Calu3 (cell line): ENCODE data around the gene CHAD. TPM values are rescaled to one million over a fixed set of nuclear protein-coding genes. Genes with fewer than 3 reads are reported as not detected.

Experiments used
- BruUV-seq: library from RNA; stranded (reverse); fragments of 400-500 nt; replicated peaks from 2 replicates; lab custom pipeline; 2021; lab: Mats Ljungman, UMichigan
- CTCF ChIA-PET: fragments of 300-600 bp; sonication (Branson Sonifier 250); formaldehyde crosslinking; loops from one replicate; lab custom pipeline; 2022; ENCODE audit warnings: antibody characterized with exemption; lab: Charles Lee
- DNase-seq: peaks from one replicate; pipeline ENCODE4 v3.0.0; 2022
- H3K27ac Mint-ChIP-seq: one replicate; pipeline ENCODE4 v1.8.0; 2022; ENCODE audit warnings: mixed read lengths; ENCODE audit not compliant: unreplicated experiment
- H3K27me3 Mint-ChIP-seq: one replicate; pipeline ENCODE4 v1.8.0; 2022; ENCODE audit warnings: mixed read lengths; ENCODE audit not compliant: unreplicated experiment
- H3K36me3 Mint-ChIP-seq: one replicate; pipeline ENCODE4 v1.8.0; 2022; ENCODE audit warnings: mild to moderate bottlenecking, moderate library complexity, mixed read lengths; ENCODE audit not compliant: insufficient read depth, unreplicated experiment
- H3K4me1 Mint-ChIP-seq: one replicate; pipeline ENCODE4 v1.8.0; 2022; ENCODE audit warnings: mild to moderate bottlenecking, low read depth, mixed read lengths; ENCODE audit not compliant: unreplicated experiment
- H3K4me3 Mint-ChIP-seq: one replicate; pipeline ENCODE4 v1.8.0; 2022; ENCODE audit warnings: mild to moderate bottlenecking, low read depth, moderate library complexity, mixed read lengths; ENCODE audit not compliant: unreplicated experiment
- H3K9me3 Mint-ChIP-seq: one replicate; pipeline ENCODE4 v1.8.0; 2022; ENCODE audit warnings: low read depth, mixed read lengths; ENCODE audit not compliant: unreplicated experiment
- CTCF ChIP-seq: fragments of 200-600 bp; IDR thresholded peaks from one replicate; pipeline ENCODE4 v1.8.0; 2022; ENCODE audit warnings: antibody characterized with exemption; ENCODE audit not compliant: unreplicated experiment
- intact Hi-C: fragments of 100-400 bp; cut with micrococcal nuclease; formaldehyde crosslinking; loops from one replicate; pipeline ENCODE4 v1.10.0; 2022; ENCODE audit not compliant: unreplicated experiment
- total RNA-seq: library from RNA; stranded (reverse); gene quantifications from 2 replicates; pipeline ENCODE4 v1.2.3, GENCODE V29; 2022

The CHAD gene
- total RNA-seq, 1 experiment from 2014 or later, result not detected

- peaks cover 40% of the 10 kb centered on the region for H3K36me3 Mint-ChIP-seq
- H3K4me1 Mint-ChIP-seq, result peaks cover 45% of the 10 kb centered on the region
- no peak for TF ChIP-seq CTCF
- CTCF ChIA-PET, result interaction anchor here (1.4 to 1.7 kb wide), 2 partner anchors 60 to 145 kb away, joined by 3 to 8 read pairs; no protein-coding TSS in a partner anchor
- no peak overlapping the region for H3K27ac Mint-ChIP-seq
- no peak for DNase-seq
- no peaks in the 10 kb centered on the region for H3K9me3 Mint-ChIP-seq
- intact Hi-C loops, result loop anchor here (1.0 to 2.0 kb wide), 6 partner anchors 19 to 360 kb away; partner anchors contain the start of gene EPN3
- H3K27me3 Mint-ChIP-seq, result no peaks in the 10 kb centered on the region
- no peak overlapping the region for H3K4me3 Mint-ChIP-seq
- BruUV-seq, result no TSS peak
These were observed 13.0 kb upstream of the CHAD start for GRCh38 chr17:50481648-50482047.

- TSS peak; percentile 15 for BruUV-seq
- Mint-ChIP-seq H3K27ac (no peak overlapping the region), H3K4me1 (peaks cover 45% of the 10 kb centered on the region), H3K9me3 (no peaks in the 10 kb centered on the region), H3K36me3 (peaks cover 40% of the 10 kb centered on the region), H3K4me3 (no peak overlapping the region), H3K27me3 (no peaks in the 10 kb centered on the region)
- no peak for DNase-seq
- CTCF ChIA-PET, result no interaction called here
- no peak for TF ChIP-seq CTCF
- intact Hi-C loops, result no loop called here
These were observed 12.3 kb upstream of the CHAD start for GRCh38 chr17:50480854-50481490.

GRCh38 chr17:50480142-50480764 is 11.6 kb upstream of the CHAD start:
- Mint-ChIP-seq H3K4me1 (peaks cover 45% of the 10 kb centered on the region), H3K27me3 (no peaks in the 10 kb centered on the region), H3K36me3 (peaks cover 40% of the 10 kb centered on the region), H3K27ac (no peak overlapping the region), H3K4me3 (peak overlapping the region; percentile 65), H3K9me3 (no peaks in the 10 kb centered on the region)
- intact Hi-C loops, result no loop called here
- CTCF ChIA-PET, result interaction anchor here (1.0 to 2.1 kb wide), 12 partner anchors 12 to 280 kb away, joined by 3 to 28 read pairs (median 6); partner anchors contain the start of genes ACSF2, EPN3 and LRRC59
- no peak for TF ChIP-seq CTCF
- no peak for DNase-seq
- BruUV-seq, result no TSS peak

GRCh38 chr17:50479522-50480141 is 11.0 kb upstream of the CHAD start:
- Mint-ChIP-seq H3K27ac (peak overlapping the region; percentile 64), H3K4me3 (peak overlapping the region; percentile 65), H3K36me3 (peaks cover 46% of the 10 kb centered on the region), H3K4me1 (peaks cover 45% of the 10 kb centered on the region), H3K27me3 (no peaks in the 10 kb centered on the region), H3K9me3 (no peaks in the 10 kb centered on the region)
- BruUV-seq, result no TSS peak
- CTCF ChIA-PET, result interaction anchor here (0.8 to 2.1 kb wide), 16 partner anchors 12 to 279 kb away, joined by 3 to 28 read pairs (median 4); partner anchors contain the start of genes ACSF2, EPN3 and LRRC59
- intact Hi-C loops, result loop anchor here (1.0 to 5.0 kb wide), 5 partner anchors 37 to 279 kb away; partner anchors contain the start of genes COL1A1 and LRRC59
- TF ChIP-seq CTCF, result peak; percentile 84
- peak; percentile 90 for DNase-seq
